Measurements from ENCODE around the gene SAPCD2.

DNA sequence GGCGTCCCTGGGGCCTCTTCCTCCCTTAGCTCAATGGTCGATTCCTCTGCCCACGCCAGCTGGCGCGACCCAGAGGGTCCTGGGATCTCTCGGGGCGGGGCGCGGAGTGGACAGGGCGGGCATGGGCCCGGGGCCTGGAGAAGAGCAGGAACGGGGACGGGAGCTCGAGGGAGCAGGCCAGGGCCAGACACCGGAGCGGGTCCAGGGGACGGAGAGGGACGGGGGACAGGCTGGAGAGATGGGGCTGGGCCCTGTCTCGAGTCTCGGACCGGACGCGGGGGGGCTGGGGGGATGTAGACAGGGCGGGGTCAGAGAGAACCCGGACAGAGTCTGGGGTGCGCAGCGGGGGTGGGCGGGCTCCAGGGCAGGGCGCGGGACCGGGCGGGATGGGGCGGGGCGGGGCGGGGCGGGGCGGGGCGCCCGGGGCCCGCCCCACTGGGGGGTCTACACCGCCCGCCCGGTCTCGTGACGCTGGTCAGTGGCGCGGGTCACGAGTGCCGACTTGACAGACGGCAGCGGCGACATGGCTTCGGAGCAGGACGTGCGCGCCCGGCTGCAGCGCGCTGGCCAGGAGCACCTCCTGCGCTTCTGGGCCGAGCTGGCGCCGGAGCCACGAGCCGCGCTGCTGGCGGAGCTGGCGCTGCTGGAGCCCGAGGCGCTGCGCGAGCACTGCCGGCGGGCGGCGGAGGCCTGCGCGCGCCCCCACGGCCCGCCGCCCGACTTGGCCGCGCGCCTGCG is 6.8 kb upstream of the SAPCD2 start, which contains the start of gene UAP1L1:
- TF ChIP-seq POLR2AphosphoS5 (IDR thresholded peaks at IDR 0.05) (peak; percentile 61 to 66), EP300 (IDR thresholded peaks at IDR 0.05) (no peak), POLR2A (IDR thresholded peaks at IDR 0.05; ENCODE audit: low read depth) (no peak)
- TF ChIP-seq, protein P1, sequence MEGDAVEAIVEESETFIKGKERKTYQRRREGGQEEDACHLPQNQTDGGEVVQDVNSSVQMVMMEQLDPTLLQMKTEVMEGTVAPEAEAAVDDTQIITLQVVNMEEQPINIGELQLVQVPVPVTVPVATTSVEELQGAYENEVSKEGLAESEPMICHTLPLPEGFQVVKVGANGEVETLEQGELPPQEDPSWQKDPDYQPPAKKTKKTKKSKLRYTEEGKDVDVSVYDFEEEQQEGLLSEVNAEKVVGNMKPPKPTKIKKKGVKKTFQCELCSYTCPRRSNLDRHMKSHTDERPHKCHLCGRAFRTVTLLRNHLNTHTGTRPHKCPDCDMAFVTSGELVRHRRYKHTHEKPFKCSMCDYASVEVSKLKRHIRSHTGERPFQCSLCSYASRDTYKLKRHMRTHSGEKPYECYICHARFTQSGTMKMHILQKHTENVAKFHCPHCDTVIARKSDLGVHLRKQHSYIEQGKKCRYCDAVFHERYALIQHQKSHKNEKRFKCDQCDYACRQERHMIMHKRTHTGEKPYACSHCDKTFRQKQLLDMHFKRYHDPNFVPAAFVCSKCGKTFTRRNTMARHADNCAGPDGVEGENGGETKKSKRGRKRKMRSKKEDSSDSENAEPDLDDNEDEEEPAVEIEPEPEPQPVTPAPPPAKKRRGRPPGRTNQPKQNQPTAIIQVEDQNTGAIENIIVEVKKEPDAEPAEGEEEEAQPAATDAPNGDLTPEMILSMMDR (IDR thresholded peaks at IDR 0.05), result no peak
